Activated gamma-delta T cell treated with anti-CD3 and anti-CD28 coated beads, Interleukin-2, amount 50 U/mL, for 16 hours (primary cell): ENCODE measurements around the gene ELK3.

Experiments
- DNase-seq: peaks from one replicate; pipeline ENCODE4 v3.0.0-alpha.2; 2020; ENCODE audit warnings: low read depth

Gene ELK3

GRCh38 chr12:96193725-96194575 lies at the start of gene ELK3:
TSS of gene ELK3 (plus strand) at chr12:96194375.
- peak; percentile 35 for DNase-seq

GRCh38 chr12:96146747-96147146 lies 47.4 kb upstream of the ELK3 start:
- DNase-seq = no peak

GRCh38 chr12:96150442-96150841 lies 43.7 kb upstream of the ELK3 start:
- no peak for DNase-seq

- DNase-seq = no peak
Observed at GRCh38 chr12:96152164-96152563, 42.0 kb upstream of the ELK3 start.

GRCh38 chr12:96153131-96153725 lies 40.9 kb upstream of the ELK3 start:
- no peak for DNase-seq

GRCh38 chr12:96155181-96155580 lies 39.0 kb upstream of the ELK3 start:
- no peak for DNase-seq

- no peak for DNase-seq
Observed at GRCh38 chr12:96155781-96156180, 38.4 kb upstream of the ELK3 start.

- no peak for DNase-seq
Observed at GRCh38 chr12:96156211-96156610, 38.0 kb upstream of the ELK3 start.

GRCh38 chr12:96157427-96157826 lies 36.7 kb upstream of the ELK3 start:
- no peak for DNase-seq

GRCh38 chr12:96164951-96165811 lies 29.0 kb upstream of the ELK3 start:
- DNase-seq = no peak

GRCh38 chr12:96166765-96167164 lies 27.4 kb upstream of the ELK3 start:
- no peak for DNase-seq

- DNase-seq = no peak
Observed at GRCh38 chr12:96167492-96167891, 26.7 kb upstream of the ELK3 start.

GRCh38 chr12:96170328-96170727 lies 23.8 kb upstream of the ELK3 start:
- DNase-seq = no peak

- no peak for DNase-seq
Observed at GRCh38 chr12:96170762-96171161, 23.4 kb upstream of the ELK3 start.

GRCh38 chr12:96171905-96172304 lies 22.3 kb upstream of the ELK3 start:
- DNase-seq = no peak

GRCh38 chr12:96172981-96173380 lies 21.2 kb upstream of the ELK3 start:
- no peak for DNase-seq

GRCh38 chr12:96176575-96176974 lies 17.6 kb upstream of the ELK3 start:
- DNase-seq = no peak

- peak; percentile 26 for DNase-seq
Observed at GRCh38 chr12:96177013-96177412, 17.2 kb upstream of the ELK3 start.

GRCh38 chr12:96183734-96184370 lies 10.3 kb upstream of the ELK3 start:
- no peak for DNase-seq

GRCh38 chr12:96185914-96186313 lies 8.3 kb upstream of the ELK3 start:
- no peak for DNase-seq

- DNase-seq = no peak
Observed at GRCh38 chr12:96186607-96187301, 7.4 kb upstream of the ELK3 start.

GRCh38 chr12:96187956-96188355 lies 6.2 kb upstream of the ELK3 start:
- DNase-seq = no peak
